ENCODE data around the gene WASHC3.

DNA sequence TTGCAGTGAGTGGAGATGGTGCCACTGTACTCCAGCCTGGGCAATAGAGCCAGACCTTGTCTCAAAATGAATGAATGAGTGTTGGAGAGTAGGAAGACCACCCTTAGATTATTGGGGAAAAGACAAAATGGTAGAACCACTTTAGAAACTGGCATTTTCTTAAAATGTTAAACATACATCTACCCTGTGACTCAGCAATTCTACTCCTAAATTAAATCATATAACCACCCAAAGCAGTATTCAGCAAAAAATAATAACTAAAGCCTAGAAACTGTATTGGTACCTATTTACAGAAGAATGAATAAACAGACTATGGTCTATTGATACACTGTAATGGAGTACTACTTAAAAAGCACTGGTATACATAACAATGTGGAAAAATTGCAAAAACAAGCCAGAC lies 49.0 kb upstream of the WASHC3 start:
- TF ChIP-seq POLR2A (IDR thresholded peaks at IDR 0.05) = no peak
- TF ChIP-seq, protein P1, sequence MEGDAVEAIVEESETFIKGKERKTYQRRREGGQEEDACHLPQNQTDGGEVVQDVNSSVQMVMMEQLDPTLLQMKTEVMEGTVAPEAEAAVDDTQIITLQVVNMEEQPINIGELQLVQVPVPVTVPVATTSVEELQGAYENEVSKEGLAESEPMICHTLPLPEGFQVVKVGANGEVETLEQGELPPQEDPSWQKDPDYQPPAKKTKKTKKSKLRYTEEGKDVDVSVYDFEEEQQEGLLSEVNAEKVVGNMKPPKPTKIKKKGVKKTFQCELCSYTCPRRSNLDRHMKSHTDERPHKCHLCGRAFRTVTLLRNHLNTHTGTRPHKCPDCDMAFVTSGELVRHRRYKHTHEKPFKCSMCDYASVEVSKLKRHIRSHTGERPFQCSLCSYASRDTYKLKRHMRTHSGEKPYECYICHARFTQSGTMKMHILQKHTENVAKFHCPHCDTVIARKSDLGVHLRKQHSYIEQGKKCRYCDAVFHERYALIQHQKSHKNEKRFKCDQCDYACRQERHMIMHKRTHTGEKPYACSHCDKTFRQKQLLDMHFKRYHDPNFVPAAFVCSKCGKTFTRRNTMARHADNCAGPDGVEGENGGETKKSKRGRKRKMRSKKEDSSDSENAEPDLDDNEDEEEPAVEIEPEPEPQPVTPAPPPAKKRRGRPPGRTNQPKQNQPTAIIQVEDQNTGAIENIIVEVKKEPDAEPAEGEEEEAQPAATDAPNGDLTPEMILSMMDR (IDR thresholded peaks at IDR 0.05) = no peak
- TF ChIP-seq POLR2AphosphoS5 (IDR thresholded peaks at IDR 0.05) = no peak

Measured in prostate gland (tissue), 2 donors.